HK-2 (cell line): Measurements from ENCODE around the gene NCBP1.
A peak's percentile ranks its signal among the peaks of the same experiment; 100 is the strongest.
"Not testable (repeated sequence)": the region's sequence is repeated elsewhere in the genome, so short reads cannot be mapped to it uniquely, and the experiment has no call there.

Source experiments
- DNase-seq: peaks from one replicate; pipeline ENCODE4 v3.0.0-alpha.2; 2018; ENCODE audit not compliant: unreplicated experiment

The NCBP1 gene

DNA sequence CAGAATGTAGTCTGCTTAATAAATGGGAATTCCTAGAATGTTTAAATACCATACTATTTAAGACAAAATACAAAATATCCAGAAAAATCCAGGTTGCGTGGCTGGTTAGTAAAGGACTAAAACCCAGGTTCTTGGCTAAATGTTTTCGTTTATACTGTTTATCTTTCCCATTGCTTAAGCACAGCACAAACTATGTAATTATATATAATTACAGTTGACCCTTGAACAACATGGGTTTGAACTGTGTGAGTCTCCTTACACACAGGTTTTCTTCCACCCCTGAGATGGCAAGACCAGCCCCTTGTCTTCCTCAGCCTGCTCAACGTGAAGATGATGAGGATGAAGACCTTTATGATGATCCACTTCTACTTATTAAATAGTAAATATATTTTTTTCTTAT lies 38.8 kb downstream of the NCBP1 start:
- DNase-seq = no peak

DNA sequence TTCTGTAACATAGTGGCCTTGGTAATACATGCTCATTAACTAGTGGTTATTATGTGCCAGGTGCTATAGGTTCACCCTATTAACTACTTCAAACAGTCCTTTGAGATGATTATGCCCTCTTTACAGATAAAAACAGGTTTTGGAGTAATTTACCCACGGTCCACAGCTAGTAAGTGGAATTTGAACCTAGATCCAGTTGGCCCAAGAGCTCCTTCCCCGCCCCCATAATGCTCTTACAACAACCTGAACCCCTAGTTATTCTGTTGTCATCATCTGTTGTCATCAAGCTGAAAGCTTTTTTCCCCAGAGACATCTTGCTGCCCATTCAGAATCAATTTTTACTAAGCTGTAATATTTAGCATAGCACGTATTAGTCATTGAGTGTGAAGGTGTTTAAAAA lies 40.3 kb downstream of the NCBP1 start:
- no peak for DNase-seq

DNA sequence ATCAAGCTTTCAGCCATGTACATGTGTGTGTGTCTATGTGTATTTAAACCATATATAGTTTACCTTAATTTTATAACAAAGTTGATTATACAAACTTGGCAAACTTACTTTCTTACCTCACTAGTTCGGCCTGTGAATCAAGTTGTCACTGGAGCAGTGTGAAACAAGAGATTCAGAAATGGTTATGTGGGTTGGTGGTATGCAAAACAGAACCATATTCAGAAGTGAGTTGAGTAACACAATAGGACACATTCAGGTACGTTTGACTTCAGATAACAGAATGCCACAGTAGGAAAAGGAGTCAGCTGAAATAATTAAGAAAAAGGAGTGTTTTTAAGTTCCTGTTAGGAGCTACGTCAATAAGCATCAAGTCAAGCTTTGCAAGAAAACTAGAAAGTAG lies 42.0 kb downstream of the NCBP1 start:
- no peak for DNase-seq

DNA sequence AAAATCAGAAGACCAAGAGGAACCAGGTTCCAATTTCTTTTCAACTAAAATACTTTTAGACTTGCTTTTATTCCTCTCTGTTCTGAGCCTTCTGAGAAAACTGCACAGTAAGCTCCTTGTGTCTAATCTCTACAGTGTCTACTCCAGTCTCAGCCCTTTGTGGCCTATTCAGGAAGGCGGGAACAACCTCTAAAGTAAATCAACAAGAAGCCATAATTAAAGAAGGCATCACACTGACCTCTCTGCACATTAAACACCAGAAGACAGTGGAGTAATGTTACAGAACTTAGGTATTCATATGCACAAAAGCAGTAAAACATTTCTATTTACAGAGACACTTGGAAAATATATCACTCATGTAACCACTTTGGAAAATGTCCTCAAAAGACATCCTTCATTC lies 48.6 kb downstream of the NCBP1 start:
- no peak for DNase-seq

DNA sequence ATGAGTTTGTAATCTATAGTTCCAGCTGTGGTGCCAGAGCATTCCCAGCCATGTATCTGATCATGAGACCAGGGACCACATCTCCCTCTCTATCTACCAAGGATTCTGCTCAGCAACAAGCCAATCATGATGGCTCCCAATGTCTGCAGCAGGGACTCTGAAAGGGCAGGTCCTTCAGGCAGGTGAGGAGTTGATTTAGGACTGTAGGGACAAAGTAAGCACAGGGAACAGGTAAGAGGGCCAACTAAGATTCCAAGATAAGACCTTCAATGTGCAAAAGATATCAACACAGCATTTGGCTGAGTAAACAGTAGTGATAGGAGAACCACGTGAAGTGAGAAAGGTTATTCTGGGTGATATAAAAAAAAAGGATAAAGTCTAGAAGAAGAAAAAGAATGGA lies 55.0 kb downstream of the NCBP1 start:
- DNase-seq = no peak

- DNase-seq = no peak
These were observed 56.0 kb downstream of the NCBP1 start for GRCh38 chr9:97689401-97690180.

- no peak for DNase-seq
These were observed 61.1 kb downstream of the NCBP1 start for GRCh38 chr9:97694769-97695168.

DNA sequence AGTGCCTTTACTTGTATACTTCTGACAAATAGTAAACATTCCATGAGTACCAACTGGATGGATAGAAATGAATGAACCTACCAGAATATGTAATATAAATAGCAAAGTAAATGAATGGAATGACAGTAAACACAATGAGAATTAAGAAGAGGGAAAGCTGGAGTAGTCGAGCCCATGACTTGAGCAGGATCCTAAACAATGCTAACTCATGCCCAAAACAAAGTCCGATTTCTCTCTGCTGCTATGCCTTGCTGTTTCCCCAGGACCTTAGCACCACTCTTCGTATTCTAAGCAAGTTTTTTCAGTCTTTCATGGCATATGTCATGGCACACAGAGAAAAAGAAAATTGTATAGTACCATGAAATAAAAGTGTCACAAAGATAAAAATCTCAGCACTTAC lies 61.8 kb downstream of the NCBP1 start:
- DNase-seq = no peak

DNA sequence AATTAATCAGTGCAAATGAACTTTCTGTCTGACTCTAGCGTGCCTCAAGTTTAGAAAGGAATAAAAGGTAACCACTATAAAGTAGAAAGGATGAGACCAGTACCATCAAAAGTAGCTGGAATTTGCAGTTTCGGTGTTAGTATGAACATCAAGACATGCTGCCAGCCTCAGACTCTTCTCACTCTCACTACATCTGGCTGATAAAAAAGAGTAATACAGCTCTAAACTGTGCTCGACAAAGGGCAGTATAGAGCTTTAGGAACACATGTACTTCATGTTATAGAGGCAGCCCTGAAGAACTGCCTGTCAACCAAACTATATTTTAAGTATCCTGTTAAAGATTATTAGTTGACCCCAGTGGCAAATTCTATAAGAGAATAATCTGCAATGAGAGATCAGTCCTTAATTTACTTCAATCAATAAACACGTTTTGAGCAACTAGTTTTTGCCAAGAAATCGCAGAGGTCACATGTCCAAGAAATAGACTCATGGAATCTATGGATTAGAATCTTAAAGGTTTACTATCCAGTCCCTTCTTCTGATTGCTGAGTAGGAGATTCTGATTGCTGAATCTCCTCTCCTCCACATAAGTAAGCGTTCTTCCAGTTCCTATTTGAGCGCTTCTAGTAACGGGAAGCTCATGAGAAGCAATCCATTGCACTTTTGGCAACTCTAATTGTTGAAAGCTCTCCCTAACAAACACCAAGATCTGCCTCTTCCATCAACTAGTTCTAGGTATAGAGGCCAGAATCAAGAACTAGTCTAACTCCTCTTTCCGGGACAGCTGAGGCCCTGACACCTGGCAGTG lies 62.6 kb downstream of the NCBP1 start:
- no peak for DNase-seq

DNA sequence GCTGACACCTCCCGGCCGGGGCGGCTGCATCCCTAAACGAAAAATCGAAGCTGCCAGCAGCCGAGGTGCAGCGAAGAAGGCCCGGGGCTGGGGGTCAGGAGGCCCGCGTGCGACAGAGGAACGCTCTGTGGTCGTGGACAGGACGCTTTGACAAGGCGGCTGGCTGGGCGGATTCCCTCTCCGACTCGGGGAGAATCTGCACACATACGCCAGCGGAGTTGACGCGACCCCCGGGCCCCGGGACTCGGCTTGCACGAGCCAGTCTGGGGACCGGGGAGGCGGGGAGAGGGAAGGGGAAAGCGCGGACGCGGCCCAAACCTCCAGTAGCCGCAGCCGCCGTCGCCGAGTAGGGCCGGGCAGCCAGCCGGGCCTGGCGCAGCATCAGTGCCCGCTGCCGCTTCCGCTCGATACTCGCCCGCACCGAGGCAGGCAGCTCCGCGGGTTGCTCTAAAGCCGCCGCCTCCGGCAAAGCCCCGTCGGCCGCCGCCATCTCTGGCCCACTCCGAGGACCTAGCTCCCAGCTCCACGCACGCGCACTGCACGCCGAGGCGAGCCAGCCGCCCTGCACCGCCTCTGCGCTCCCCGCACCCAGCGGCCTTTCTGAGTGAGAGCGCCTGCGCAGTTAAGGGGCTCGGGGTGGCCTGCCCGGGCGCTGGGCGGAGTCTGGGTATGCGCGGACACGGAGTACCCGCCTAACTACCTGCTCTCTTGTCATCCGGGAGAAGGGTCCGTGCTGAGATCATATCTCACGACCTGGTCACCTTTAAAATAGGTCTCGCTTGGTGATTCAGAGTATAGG lies 63.4 kb downstream of the NCBP1 start, which contains the start of gene XPA:
XPA (minus strand) TSS at position 538 of the 799 bp plus-strand sequence; CDS start at position 490, 48 bp downstream.
- peak; percentile 98 for DNase-seq

DNA sequence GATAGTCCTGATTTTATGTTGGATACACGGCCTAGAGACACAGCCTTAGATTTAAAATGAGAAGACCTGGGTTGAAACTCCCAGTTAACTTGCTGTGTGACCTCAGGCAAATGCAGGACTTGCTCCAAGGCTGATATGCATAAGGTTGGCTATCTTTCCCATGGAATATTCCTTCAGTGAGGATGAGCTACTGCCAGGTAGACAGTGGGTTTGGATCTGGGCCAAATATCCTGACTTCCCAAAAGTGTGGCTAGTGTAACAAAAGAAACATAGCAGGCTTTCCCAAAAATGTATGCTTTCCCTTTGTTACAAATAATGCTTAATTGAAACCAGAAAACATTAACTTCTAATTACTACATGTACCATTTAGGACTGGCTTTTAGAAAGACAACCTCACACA lies 64.2 kb downstream of the NCBP1 start:
- no peak for DNase-seq

DNA sequence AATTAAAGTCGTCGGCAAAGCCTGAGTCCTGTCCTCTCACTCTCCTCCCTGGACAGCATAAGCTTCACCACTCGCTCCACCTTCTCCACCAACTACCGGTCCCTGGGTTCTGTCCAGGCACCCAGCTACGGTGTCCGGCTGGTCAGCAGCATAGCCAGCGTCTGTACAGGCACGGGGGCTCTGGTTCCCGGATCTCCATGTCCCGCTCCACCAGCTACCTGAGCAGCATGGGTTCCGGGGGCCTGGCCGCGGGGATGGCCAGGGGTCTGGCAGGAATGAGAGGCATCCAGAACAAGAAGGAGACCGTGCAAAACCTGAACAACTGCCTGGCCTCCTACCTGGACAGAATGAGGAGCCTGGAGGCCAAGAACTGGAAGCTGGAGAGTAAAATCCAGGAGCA lies 65.2 kb downstream of the NCBP1 start:
- no peak for DNase-seq

- not testable (repeated sequence) for DNase-seq
These were observed 65.7 kb downstream of the NCBP1 start for GRCh38 chr9:97699281-97699680.

DNA sequence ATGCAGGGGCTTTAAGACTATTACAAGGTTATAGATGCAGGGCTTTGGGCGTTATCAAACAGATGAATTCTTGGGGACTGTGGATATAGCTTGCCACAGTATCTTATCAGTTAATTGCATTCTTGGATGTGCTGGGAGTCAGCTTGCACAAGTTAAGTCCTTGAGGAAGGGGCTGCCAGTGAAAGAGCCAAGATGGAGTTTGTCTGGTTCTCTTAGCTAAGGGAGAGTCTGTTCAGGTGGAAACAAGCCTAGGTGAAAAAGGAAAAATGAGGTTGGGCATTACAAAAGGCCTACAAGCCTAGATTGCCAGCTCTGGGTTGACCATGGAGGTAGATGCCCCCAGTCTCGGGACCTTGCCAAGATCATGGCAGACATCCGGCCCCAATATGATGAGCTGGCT lies 66.2 kb downstream of the NCBP1 start:
- DNase-seq = not testable (repeated sequence)

- DNase-seq = peak; percentile 55
These were observed 70.1 kb downstream of the NCBP1 start for GRCh38 chr9:97703437-97704344.

GRCh38 chr9:97704345-97704677 lies 70.7 kb downstream of the NCBP1 start:
- no peak for DNase-seq

GRCh38 chr9:97704851-97705250 lies 71.2 kb downstream of the NCBP1 start:
- DNase-seq = no peak

- DNase-seq = no peak
These were observed 71.8 kb downstream of the NCBP1 start for GRCh38 chr9:97705354-97705950.

- DNase-seq = no peak
These were observed 72.6 kb downstream of the NCBP1 start for GRCh38 chr9:97706246-97706645.

GRCh38 chr9:97710356-97711222 lies 77.0 kb downstream of the NCBP1 start:
- DNase-seq = peak; percentile 47
